DND-41 (cell line): ENCODE data around the gene LRRC27.

Experiments
- CTCF ChIP-seq: IDR thresholded peaks from 2 replicates; pipeline ENCODE4 v1.5.1; 2012; ENCODE audit warnings: borderline replicate concordance, low read length, moderate library complexity, mild to moderate bottlenecking; ENCODE audit not compliant: poor library complexity, severe bottlenecking; ENCODE audit errors: extremely low read depth
- EZH2 ChIP-seq: IDR thresholded peaks from 3 replicates; pipeline ENCODE4 v1.6.1; 2012; ENCODE audit warnings: borderline replicate concordance, low read depth, mild to moderate bottlenecking, moderate library complexity, low read length, inconsistent platforms; ENCODE audit not compliant: severe bottlenecking

- TF ChIP-seq CTCF (no peak), EZH2 (no peak)
These were observed 11.9 kb upstream of the LRRC27 start for GRCh38 chr10:132319853-132320653.
